ENCODE measurements around the gene ZFP36L2.

The ZFP36L2 gene

DNA sequence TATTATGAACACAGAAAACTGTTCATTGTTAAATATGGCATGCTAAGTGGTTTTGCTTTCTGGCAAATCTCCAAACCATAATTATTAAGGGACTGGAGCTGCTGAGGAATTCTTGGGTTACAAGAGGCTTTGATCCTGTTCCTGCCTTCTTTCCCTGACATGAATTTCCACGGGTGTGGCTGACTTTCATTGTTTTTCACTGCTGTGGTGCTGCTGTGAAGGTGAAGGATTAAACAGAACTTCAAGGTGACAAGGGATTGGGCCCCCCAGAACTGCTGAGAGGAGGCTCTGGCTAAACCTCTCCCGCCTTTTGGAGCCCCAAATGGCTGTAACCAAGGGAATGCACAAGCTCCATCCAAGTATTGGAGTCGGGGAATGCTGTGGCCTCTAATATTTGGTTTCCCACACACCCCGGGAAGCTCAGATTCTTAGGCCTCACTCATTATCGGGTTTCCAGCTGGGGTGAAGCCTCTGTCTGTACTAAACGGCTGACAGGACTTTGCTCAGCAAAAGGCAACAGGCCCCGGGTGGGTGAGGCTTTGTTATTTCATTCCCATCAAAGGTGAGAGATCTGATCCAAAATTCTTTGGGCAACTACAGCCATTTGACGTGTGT is 29.0 kb upstream of the ZFP36L2 start:
- Histone ChIP-seq H3K27ac (replicated peaks) (no peak overlapping the region), H3K4me3 (replicated peaks; ENCODE audit: insufficient read depth, low read length) (no peak overlapping the region), H3K27me3 (ENCODE audit: insufficient read depth, poor library complexity, severe bottlenecking) (no peaks in the 10 kb centered on the region)
- DNase-seq (ENCODE audit: low read depth in 1 of 2, low spot score in 1 of 2) = no peak
- TF ChIP-seq GABPA (IDR thresholded peaks at IDR 0.05; ENCODE audit: low read depth) (no peak), SPI1 (IDR thresholded peaks at IDR 0.05; ENCODE audit: borderline replicate concordance, low read depth) (no peak), POLR2AphosphoS5 (IDR thresholded peaks at IDR 0.05; ENCODE audit: low read depth) (no peak)
- TF ChIP-seq, protein P1, sequence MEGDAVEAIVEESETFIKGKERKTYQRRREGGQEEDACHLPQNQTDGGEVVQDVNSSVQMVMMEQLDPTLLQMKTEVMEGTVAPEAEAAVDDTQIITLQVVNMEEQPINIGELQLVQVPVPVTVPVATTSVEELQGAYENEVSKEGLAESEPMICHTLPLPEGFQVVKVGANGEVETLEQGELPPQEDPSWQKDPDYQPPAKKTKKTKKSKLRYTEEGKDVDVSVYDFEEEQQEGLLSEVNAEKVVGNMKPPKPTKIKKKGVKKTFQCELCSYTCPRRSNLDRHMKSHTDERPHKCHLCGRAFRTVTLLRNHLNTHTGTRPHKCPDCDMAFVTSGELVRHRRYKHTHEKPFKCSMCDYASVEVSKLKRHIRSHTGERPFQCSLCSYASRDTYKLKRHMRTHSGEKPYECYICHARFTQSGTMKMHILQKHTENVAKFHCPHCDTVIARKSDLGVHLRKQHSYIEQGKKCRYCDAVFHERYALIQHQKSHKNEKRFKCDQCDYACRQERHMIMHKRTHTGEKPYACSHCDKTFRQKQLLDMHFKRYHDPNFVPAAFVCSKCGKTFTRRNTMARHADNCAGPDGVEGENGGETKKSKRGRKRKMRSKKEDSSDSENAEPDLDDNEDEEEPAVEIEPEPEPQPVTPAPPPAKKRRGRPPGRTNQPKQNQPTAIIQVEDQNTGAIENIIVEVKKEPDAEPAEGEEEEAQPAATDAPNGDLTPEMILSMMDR (IDR thresholded peaks at IDR 0.05; ENCODE audit: insufficient read depth, low read length) = no peak
- TF ChIP-seq, protein P2, sequence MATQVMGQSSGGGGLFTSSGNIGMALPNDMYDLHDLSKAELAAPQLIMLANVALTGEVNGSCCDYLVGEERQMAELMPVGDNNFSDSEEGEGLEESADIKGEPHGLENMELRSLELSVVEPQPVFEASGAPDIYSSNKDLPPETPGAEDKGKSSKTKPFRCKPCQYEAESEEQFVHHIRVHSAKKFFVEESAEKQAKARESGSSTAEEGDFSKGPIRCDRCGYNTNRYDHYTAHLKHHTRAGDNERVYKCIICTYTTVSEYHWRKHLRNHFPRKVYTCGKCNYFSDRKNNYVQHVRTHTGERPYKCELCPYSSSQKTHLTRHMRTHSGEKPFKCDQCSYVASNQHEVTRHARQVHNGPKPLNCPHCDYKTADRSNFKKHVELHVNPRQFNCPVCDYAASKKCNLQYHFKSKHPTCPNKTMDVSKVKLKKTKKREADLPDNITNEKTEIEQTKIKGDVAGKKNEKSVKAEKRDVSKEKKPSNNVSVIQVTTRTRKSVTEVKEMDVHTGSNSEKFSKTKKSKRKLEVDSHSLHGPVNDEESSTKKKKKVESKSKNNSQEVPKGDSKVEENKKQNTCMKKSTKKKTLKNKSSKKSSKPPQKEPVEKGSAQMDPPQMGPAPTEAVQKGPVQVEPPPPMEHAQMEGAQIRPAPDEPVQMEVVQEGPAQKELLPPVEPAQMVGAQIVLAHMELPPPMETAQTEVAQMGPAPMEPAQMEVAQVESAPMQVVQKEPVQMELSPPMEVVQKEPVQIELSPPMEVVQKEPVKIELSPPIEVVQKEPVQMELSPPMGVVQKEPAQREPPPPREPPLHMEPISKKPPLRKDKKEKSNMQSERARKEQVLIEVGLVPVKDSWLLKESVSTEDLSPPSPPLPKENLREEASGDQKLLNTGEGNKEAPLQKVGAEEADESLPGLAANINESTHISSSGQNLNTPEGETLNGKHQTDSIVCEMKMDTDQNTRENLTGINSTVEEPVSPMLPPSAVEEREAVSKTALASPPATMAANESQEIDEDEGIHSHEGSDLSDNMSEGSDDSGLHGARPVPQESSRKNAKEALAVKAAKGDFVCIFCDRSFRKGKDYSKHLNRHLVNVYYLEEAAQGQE (IDR thresholded peaks at IDR 0.05; ENCODE audit: insufficient replicate concordance, low read depth) = no peak

DNA sequence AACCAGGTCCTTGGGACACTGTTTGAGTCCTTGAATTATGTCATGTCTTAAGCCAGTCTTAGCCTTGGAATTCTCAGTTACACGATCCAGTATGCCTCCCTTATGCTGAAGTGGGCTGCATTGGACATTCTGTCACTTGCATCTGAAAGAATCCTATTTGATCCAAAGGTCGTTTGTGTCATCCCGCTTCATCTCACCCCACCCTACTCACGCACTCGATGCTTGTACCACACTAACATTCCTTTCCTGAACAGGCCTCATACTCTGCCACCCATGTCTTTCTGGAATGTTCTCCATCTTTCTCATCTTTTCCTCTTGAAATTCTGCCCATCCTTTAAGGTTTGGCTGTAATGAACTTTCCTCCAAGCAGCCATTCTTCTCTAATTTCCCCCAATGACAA is 27.9 kb upstream of the ZFP36L2 start:
- Histone ChIP-seq H3K4me3 (replicated peaks; ENCODE audit: insufficient read depth, low read length) (no peak overlapping the region), H3K27ac (replicated peaks) (no peak overlapping the region), H3K27me3 (ENCODE audit: insufficient read depth, poor library complexity, severe bottlenecking) (no peaks in the 10 kb centered on the region)
- TF ChIP-seq POLR2AphosphoS5 (IDR thresholded peaks at IDR 0.05; ENCODE audit: low read depth) (no peak), GABPA (IDR thresholded peaks at IDR 0.05; ENCODE audit: low read depth) (no peak), SPI1 (IDR thresholded peaks at IDR 0.05; ENCODE audit: borderline replicate concordance, low read depth) (no peak)
- TF ChIP-seq, protein P2 (IDR thresholded peaks at IDR 0.05; ENCODE audit: insufficient replicate concordance, low read depth) = no peak
- TF ChIP-seq, protein P1 (IDR thresholded peaks at IDR 0.05; ENCODE audit: insufficient read depth, low read length) = no peak
- DNase-seq (ENCODE audit: low read depth in 1 of 2, low spot score in 1 of 2) = no peak

DNA sequence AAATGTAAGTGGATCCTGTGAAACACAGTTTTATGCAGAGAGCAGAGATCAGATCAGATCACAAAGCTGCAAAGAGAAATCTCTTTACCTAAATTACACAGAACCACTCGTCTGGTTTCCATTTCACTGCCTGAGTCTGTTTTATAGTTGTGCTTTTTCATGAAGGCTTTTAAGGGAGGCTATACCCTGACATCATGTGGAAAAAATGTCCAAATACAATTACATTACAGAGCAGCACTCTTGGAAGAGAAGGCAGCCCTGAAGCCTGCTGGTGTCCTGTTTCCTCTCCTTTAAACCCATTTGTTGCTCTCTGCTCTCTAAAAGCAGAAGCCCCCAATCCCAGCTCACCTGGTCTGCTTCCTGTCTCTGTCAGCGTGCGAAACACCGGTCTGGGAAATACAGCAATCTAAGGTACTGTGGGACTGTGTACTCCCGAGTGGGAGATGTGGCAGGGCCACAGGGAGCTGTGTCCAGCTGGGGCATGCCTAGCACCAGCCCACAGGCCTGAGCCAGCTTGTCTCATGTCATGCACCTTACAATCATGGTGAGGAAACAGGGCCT is 24.8 kb upstream of the ZFP36L2 start:
- Histone ChIP-seq H3K4me3 (replicated peaks; ENCODE audit: insufficient read depth, low read length) (no peak overlapping the region), H3K27me3 (ENCODE audit: insufficient read depth, poor library complexity, severe bottlenecking) (no peaks in the 10 kb centered on the region), H3K27ac (replicated peaks) (no peak overlapping the region)
- TF ChIP-seq GABPA (IDR thresholded peaks at IDR 0.05; ENCODE audit: low read depth) (no peak), POLR2AphosphoS5 (IDR thresholded peaks at IDR 0.05; ENCODE audit: low read depth) (no peak), SPI1 (IDR thresholded peaks at IDR 0.05; ENCODE audit: borderline replicate concordance, low read depth) (no peak)
- TF ChIP-seq, protein P2 (IDR thresholded peaks at IDR 0.05; ENCODE audit: insufficient replicate concordance, low read depth) = no peak
- TF ChIP-seq, protein P1 (IDR thresholded peaks at IDR 0.05; ENCODE audit: insufficient read depth, low read length) = no peak
- no peak for DNase-seq (ENCODE audit: low read depth in 1 of 2, low spot score in 1 of 2)
